BLaER1 treated with 17β-estradiol and CSF1 and Interleukin-3, amounts not matched to agents 10 nM and 100 nM (cell line): ENCODE data around the gene SLC5A5.
A peak's percentile ranks its signal among the peaks of the same experiment; 100 is the strongest.
"Not testable (repeated sequence)": the region's sequence is repeated elsewhere in the genome, so short reads cannot be mapped to it uniquely, and the experiment has no call there.

Source experiments
- H3K27ac ChIP-seq, 11 experiments: shearing (Covaris generic); formaldehyde crosslinking; 2 replicates each; pipeline ENCODE4 v1.8.1; 2022
- H3K27me3 ChIP-seq, 11 experiments: shearing (Covaris generic); formaldehyde crosslinking; 2 replicates each; pipeline ENCODE4 v1.8.1; 2022
- H3K36me3 ChIP-seq, 11 experiments: shearing (Covaris generic); formaldehyde crosslinking; 2 replicates each; pipeline ENCODE4 v1.8.1; 2022
- H3K4me1 ChIP-seq, 10 experiments: shearing (Covaris generic); formaldehyde crosslinking; 2 replicates each; pipeline ENCODE4 v1.8.1; 2022
- H3K4me2 ChIP-seq, 11 experiments: shearing (Covaris generic); formaldehyde crosslinking; 2 replicates each; pipeline ENCODE4 v1.8.1; 2022
- H3K4me3 ChIP-seq, 10 experiments: shearing (Covaris generic); formaldehyde crosslinking; 2 replicates each; pipeline ENCODE4 v1.8.1; 2022
- H3K9ac ChIP-seq, 11 experiments: shearing (Covaris generic); formaldehyde crosslinking; 2 replicates each; pipeline ENCODE4 v1.8.1; 2022
- H3K9me3 ChIP-seq, 11 experiments: shearing (Covaris generic); formaldehyde crosslinking; replicated peaks in 1 of 11; 2 replicates each; pipeline ENCODE4 v1.8.1; 2022
- H4K20me1 ChIP-seq, 11 experiments: shearing (Covaris generic); formaldehyde crosslinking; 2 replicates each; pipeline ENCODE4 v1.8.1; 2022
- Cebpa-rat ChIP-seq, 11 experiments: shearing (Covaris generic); IDR thresholded peaks; 2 replicates each; pipeline ENCODE4 v1.8.1; 2022

SLC5A5 gene

DNA sequence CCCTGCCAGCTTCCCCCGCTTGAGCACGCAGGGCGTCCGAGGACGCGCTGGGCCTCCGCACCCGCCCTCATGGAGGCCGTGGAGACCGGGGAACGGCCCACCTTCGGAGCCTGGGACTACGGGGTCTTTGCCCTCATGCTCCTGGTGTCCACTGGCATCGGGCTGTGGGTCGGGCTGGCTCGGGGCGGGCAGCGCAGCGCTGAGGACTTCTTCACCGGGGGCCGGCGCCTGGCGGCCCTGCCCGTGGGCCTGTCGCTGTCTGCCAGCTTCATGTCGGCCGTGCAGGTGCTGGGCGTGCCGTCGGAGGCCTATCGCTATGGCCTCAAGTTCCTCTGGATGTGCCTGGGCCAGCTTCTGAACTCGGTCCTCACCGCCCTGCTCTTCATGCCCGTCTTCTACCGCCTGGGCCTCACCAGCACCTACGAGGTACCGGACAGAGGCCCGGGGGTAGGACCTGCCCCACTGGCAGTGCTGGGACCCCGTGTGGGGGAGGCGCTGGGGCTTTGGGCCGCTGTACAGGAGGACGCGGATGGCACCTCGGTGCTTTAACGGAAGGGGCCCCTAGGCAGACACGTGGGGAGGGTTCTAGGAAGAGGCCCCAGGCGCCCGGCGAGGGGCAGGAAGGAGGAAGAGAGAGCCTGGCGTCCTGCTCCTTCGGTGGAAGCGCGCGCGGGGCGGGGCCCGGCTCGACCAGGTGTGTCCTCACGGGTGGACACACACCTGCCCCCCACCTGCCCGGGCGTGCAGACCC, 681 bp downstream of the SLC5A5 start:
- Histone ChIP-seq H3K36me3 (no peaks in the 10 kb centered on the region), H3K4me2 (peak overlapping the region in 4 of 11 experiments; percentile 17 to 22 (median 18); a peak in 5 of 22 replicates), H3K9ac (no peak overlapping the region), H3K27me3 (peaks cover 48 to 73% (median 57%) of the 10 kb centered on the region in 11 experiments), H3K27ac (no peak overlapping the region), H3K9me3 (no peaks in the 10 kb centered on the region), H3K4me1 (peaks cover 6 to 18% (median 12%) of the 10 kb centered on the region in 10 experiments), H4K20me1 (peaks cover 0 to 19% (median 7%) of the 10 kb centered on the region in 11 experiments; a peak in 8 of 22 replicates), H3K4me3 (no peak overlapping the region)
- no peak for TF ChIP-seq Cebpa-rat (IDR thresholded peaks at IDR 0.05)

DNA sequence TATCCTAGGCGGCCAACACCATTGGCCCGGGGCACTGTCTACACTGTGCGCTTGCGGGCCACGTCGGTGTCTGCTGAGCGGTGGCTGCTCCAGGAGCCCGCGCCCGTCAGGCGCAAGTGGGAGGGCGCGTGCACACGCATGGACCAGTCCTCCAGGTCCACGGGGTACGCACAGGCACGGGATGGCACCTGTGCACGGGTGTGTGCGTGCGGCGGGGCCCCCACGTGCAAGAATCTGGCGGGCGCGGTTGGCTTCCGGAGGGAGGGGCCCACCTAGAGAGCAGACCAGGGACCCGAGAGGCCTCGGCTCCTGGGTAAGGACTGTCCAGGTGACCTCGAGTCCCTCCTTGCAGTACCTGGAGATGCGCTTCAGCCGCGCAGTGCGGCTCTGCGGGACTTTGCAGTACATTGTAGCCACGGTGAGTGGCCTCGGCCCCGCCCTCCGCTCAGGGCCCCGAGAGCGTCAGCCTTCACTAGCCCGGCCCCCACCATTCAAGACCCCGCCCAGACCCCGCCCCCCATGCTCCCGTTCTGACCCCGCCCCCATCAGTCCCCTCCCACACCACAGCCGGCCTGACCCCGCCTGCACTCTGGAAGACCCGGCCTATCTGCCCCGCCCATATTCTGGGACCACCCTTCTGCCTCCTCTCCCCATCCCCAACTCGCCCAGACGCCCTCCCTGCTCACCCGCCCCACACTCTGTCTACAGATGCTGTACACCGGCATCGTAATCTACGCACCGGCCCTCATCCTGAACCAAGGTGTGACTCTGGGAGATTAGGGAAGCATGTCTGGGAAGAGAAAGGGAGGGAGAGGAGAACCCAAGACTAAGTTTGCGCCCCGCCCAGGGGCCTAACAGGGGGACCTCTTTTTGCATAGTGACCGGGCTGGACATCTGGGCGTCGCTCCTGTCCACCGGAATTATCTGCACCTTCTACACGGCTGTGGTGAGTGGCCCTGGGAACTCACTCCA, 2.3 kb downstream of the SLC5A5 start:
- Histone ChIP-seq H3K4me3 (peak overlapping the region in 9 of 10 experiments; percentile 22 to 51 (median 42); a peak in 14 of 20 replicates), H3K9ac (no peak overlapping the region; a peak in 1 of 22 replicates), H3K4me2 (peak overlapping the region; percentile 86 to 96 (median 92)), H3K27ac (no peak overlapping the region), H3K36me3 (no peaks in the 10 kb centered on the region), H3K4me1 (peaks cover 6 to 18% (median 12%) of the 10 kb centered on the region in 10 experiments), H4K20me1 (peaks cover 0 to 19% (median 6%) of the 10 kb centered on the region in 11 experiments; a peak in 8 of 22 replicates), H3K9me3 (no peaks in the 10 kb centered on the region), H3K27me3 (peaks cover 48 to 69% (median 57%) of the 10 kb centered on the region in 11 experiments)
- TF ChIP-seq Cebpa-rat (IDR thresholded peaks at IDR 0.05) = no peak

DNA sequence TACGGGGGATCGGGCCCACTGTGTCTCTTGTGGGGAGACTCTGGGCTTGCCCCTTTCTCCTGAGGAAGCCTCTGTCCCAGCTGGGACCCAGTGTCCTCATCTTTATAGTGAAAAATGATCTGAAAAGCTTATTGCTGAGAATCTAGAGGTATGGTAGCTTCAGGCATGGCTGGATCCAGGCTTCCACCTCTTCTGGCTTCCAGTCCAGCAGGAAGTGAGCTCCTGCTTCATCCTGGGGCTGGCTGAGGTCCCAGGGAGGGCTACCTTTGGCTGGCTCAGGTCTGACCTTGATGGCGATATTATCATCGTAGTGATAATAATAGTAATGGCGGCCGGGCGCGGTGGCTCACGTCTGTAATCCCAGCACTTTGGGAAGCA, 3.0 kb downstream of the SLC5A5 start:
- Histone ChIP-seq H3K9me3 (no peaks in the 10 kb centered on the region), H3K9ac (no peak overlapping the region), H4K20me1 (peaks cover 0 to 24% (median 6%) of the 10 kb centered on the region in 11 experiments; a peak in 9 of 22 replicates), H3K4me1 (peaks cover 6 to 18% (median 12%) of the 10 kb centered on the region in 10 experiments), H3K4me2 (no peak overlapping the region), H3K36me3 (no peaks in the 10 kb centered on the region), H3K4me3 (no peak overlapping the region), H3K27me3 (peaks cover 47 to 68% (median 55%) of the 10 kb centered on the region in 11 experiments), H3K27ac (no peak overlapping the region)
- no peak for TF ChIP-seq Cebpa-rat (IDR thresholded peaks at IDR 0.05)

DNA sequence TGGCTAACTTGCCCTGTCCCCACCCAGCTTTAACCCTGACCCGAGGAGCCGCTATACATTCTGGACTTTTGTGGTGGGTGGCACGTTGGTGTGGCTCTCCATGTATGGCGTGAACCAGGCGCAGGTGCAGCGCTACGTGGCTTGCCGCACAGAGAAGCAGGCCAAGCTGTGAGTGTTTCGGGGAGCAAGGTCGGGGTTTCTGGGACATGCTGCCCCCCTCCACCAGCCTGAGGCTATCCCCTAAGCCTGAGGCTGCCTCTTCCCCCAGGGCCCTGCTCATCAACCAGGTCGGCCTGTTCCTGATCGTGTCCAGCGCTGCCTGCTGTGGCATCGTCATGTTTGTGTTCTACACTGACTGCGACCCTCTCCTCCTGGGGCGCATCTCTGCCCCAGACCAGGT, 6.0 kb downstream of the SLC5A5 start:
- Histone ChIP-seq H3K36me3 (no peaks in the 10 kb centered on the region), H3K4me1 (peaks cover 6 to 12% (median 8%) of the 10 kb centered on the region in 10 experiments), H3K27ac (no peak overlapping the region), H3K4me3 (no peak overlapping the region), H3K4me2 (no peak overlapping the region), H3K9ac (no peak overlapping the region), H4K20me1 (peaks cover 0 to 8% (median 0%) of the 10 kb centered on the region in 11 experiments; a peak in 7 of 22 replicates), H3K27me3 (peaks cover 17 to 46% (median 25%) of the 10 kb centered on the region in 11 experiments), H3K9me3 (no peaks in the 10 kb centered on the region)
- TF ChIP-seq Cebpa-rat (IDR thresholded peaks at IDR 0.05) = no peak

DNA sequence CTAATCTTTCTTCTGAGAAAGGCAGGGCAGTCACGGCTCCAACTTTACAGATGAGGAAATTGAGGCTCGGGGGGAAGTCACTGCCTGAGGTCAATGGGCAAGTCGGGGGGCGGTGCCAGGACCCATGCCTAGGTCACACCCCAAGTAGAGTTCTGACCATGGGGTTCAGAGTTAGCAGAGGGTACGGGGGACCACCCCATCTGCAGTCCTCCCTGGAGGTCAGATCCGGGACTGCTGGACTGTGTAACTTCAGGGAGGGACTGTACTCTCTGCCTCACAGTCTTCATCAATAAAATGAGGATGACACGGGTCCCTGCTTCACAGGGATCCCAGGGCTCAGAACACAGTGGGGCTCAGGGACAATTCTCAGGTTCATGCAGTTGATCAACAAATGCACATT, 7.7 kb downstream of the SLC5A5 start:
- Histone ChIP-seq H3K4me2 (no peak overlapping the region), H3K36me3 (no peaks in the 10 kb centered on the region), H3K9ac (no peak overlapping the region), H3K9me3 (no peaks in the 10 kb centered on the region), H3K4me1 (peaks cover 0 to 4% (median 0%) of the 10 kb centered on the region in 10 experiments; a peak in 1 of 20 replicates), H3K27me3 (peaks cover 2 to 29% (median 9%) of the 10 kb centered on the region in 11 experiments; a peak in 18 of 22 replicates), H4K20me1 (peaks cover 0 to 6% (median 0%) of the 10 kb centered on the region in 11 experiments; a peak in 6 of 22 replicates), H3K27ac (no peak overlapping the region), H3K4me3 (no peak overlapping the region)
- no peak for TF ChIP-seq Cebpa-rat (IDR thresholded peaks at IDR 0.05)

DNA sequence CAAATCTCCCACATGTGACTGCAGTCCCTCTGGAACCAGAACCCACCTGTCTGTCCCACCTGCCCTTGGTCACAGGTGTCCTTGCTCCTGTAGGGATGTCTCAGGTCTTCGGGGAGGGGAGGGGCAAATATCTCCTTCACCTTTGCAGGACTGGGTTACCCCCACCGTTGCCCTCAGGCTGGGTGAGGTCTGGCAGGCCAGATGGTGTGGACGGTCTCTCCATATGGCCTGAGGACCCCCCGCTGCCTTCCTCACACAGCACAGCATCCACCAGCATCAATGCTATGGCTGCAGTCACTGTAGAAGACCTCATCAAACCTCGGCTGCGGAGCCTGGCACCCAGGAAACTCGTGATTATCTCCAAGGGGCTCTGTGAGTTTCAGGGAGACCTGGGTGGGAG, 10.0 kb downstream of the SLC5A5 start:
- peaks cover 0 to 6% (median 0%) of the 10 kb centered on the region in 11 experiments; a peak in 5 of 22 replicates for H4K20me1 ChIP-seq
- H3K4me3 ChIP-seq = no peak overlapping the region
- H3K27me3 ChIP-seq = peaks cover 0 to 12% (median 0%) of the 10 kb centered on the region in 11 experiments; a peak in 7 of 22 replicates
- H3K4me1 ChIP-seq = peaks cover 0 to 17% (median 0%) of the 10 kb centered on the region in 10 experiments; a peak in 4 of 20 replicates
- no peaks in the 10 kb centered on the region for H3K9me3 ChIP-seq
- no peak overlapping the region for H3K27ac ChIP-seq
- TF ChIP-seq Cebpa-rat (IDR thresholded peaks at IDR 0.05) = no peak
- no peak overlapping the region for H3K9ac ChIP-seq
- no peak overlapping the region for H3K4me2 ChIP-seq
- no peaks in the 10 kb centered on the region for H3K36me3 ChIP-seq

DNA sequence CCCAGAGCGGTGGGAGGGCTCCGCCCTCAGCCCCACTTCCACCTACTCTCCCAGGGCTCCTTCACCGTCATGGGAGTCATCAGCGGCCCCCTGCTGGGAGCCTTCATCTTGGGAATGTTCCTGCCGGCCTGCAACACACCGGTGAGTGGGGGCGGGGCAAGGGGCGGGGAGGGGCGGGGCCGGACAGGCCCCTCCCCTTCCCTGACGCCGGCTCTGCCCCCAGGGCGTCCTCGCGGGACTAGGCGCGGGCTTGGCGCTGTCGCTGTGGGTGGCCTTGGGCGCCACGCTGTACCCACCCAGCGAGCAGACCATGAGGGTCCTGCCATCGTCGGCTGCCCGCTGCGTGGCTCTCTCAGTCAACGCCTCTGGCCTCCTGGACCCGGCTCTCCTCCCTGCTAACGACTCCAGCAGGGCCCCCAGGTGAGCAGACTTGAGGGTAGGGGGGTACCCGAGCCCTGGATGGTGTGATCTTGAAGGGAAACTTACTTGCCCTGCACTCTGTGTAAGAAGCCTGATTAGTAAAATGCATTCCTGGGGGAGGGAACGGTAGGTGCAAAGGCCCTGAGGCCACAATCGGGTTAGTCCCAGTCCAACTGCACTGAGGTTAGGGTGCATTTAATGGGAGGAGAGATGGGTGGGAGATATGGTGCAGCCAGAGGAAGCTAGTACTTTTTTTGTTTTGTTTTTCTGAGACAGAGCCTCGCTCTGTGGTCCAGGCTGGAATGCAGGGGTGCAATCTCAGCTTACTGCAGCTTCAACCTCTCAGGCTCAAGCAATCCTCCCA, 12.1 kb downstream of the SLC5A5 start:
- H3K4me1 ChIP-seq = peaks cover 0 to 17% (median 0%) of the 10 kb centered on the region in 10 experiments; a peak in 4 of 20 replicates
- H3K4me2 ChIP-seq = no peak overlapping the region; a peak in 1 of 22 replicates
- no peak overlapping the region for H3K4me3 ChIP-seq
- H3K9ac ChIP-seq = no peak overlapping the region
- H3K9me3 ChIP-seq = no peaks in the 10 kb centered on the region
- peaks cover 0 to 12% (median 0%) of the 10 kb centered on the region in 11 experiments; a peak in 5 of 22 replicates for H3K27me3 ChIP-seq
- H3K36me3 ChIP-seq = no peaks in the 10 kb centered on the region
- H3K27ac ChIP-seq = no peak overlapping the region
- H4K20me1 ChIP-seq = peaks cover 0 to 6% (median 0%) of the 10 kb centered on the region in 11 experiments; a peak in 4 of 22 replicates
- TF ChIP-seq Cebpa-rat (IDR thresholded peaks at IDR 0.05) = no peak

DNA sequence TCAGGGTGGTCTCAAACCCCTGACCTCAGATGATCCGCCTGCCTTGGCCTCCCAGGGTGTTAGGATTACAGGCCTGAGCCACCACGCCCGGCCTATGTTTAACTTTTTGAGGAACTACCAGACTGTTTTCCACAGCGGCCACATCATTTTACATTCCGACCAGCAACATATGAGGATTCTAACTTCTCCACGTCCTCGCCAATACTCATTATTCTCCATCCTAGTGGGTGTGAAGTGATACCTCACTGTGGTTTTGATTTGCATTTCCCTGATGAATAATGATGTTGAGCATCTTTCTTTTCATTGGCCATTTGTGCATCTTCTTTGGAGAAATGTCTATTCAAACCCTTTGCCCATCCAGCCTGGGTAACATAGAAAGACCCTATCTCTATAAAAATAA, 14.8 kb downstream of the SLC5A5 start:
- no peak overlapping the region for H3K4me3 ChIP-seq
- no peak for TF ChIP-seq Cebpa-rat (IDR thresholded peaks at IDR 0.05)
- H3K4me1 ChIP-seq = peaks cover 0 to 17% (median 0%) of the 10 kb centered on the region in 10 experiments; a peak in 4 of 20 replicates
- H3K36me3 ChIP-seq = no peaks in the 10 kb centered on the region
- H3K4me2 ChIP-seq = no peak overlapping the region
- H3K27ac ChIP-seq = no peak overlapping the region
- H4K20me1 ChIP-seq = peaks cover 0 to 10% (median 0%) of the 10 kb centered on the region in 11 experiments; a peak in 3 of 22 replicates
- H3K27me3 ChIP-seq = peaks cover 0 to 12% (median 6%) of the 10 kb centered on the region in 11 experiments; a peak in 7 of 22 replicates
- H3K9me3 ChIP-seq = no peaks in the 10 kb centered on the region
- no peak overlapping the region for H3K9ac ChIP-seq

DNA sequence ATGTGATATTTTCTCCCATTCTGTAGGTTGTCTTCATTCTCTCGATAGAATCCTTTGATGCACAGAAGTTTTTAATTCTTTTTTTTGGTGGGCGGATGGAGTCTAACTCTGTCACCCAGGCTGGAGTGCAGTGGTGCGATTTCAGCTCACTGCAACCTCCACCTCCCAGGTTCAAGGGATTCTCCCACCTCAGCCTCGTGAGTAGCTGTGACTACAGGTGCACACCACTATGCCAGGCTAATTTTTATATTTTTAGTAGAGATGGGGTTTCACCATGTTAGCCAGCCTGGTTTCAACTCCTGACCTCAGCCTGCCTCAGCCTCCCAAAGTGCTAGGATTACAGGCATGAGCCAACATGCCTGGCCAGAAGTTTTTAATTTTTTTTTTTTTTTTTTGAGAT, 15.5 kb downstream of the SLC5A5 start:
- H3K36me3 ChIP-seq, H3K27ac ChIP-seq, H3K4me2 ChIP-seq, H3K4me3 ChIP-seq, H3K9me3 ChIP-seq, H3K9ac ChIP-seq, H4K20me1 ChIP-seq: not testable (repeated sequence)
- H3K27me3 ChIP-seq = peaks cover 0 to 17% (median 9%) of the 10 kb centered on the region in 11 experiments; a peak in 7 of 22 replicates
- H3K4me1 ChIP-seq = peaks cover 0 to 17% (median 0%) of the 10 kb centered on the region in 10 experiments; a peak in 4 of 20 replicates
